MG63 (cell line): ENCODE results near the gene SEMA3D. TPM values are rescaled to one million over a fixed set of nuclear protein-coding genes. Genes with fewer than 3 reads are reported as not detected.
"Not testable (repeated sequence)": the region's sequence is repeated elsewhere in the genome, so short reads cannot be mapped to it uniquely, and the experiment has no call there.

Experiments used
- DNase-seq: peaks from one replicate; pipeline ENCODE4 v3.0.0-alpha.2; 2020
- H3K27me3 ChIP-seq: fragments of 250-450 bp; sonication (Bioruptor Pico); 2 replicates; pipeline ENCODE4 v1.5.1; 2020; ENCODE audit warnings: mild to moderate bottlenecking, moderate library complexity
- H3K36me3 ChIP-seq: fragments of 250-450 bp; sonication (Bioruptor Pico); 2 replicates; pipeline ENCODE4 v1.5.1; 2020; ENCODE audit warnings: mild to moderate bottlenecking, moderate library complexity
- H3K4me3 ChIP-seq: fragments of 250-450 bp; sonication (Bioruptor Pico); 2 replicates; pipeline ENCODE4 v1.5.1; 2020; ENCODE audit warnings: mild to moderate bottlenecking, moderate library complexity
- H3K9me3 ChIP-seq: fragments of 250-450 bp; sonication (Bioruptor Pico); 2 replicates; pipeline ENCODE4 v1.5.1; 2020; ENCODE audit warnings: mild to moderate bottlenecking, moderate library complexity
- total RNA-seq: library from RNA; depleted of rRNA; stranded (reverse); fragments of >200 nt; shearing (Covaris generic); gene quantifications from 2 replicates; pipeline ENCODE4 v1.2.3, GENCODE V29; 2014; ENCODE audit warnings: low replicate concordance

The SEMA3D gene
- total RNA-seq, 1 experiment from 2014 or later = 0.20 TPM

GRCh38 chr7:85006754-85007153 lies 180.1 kb downstream of the SEMA3D start:
- H3K27me3 ChIP-seq = no peaks in the 10 kb centered on the region
- no peak for DNase-seq
- no peak overlapping the region for H3K4me3 ChIP-seq
- H3K36me3 ChIP-seq = no peaks in the 10 kb centered on the region
- 0 out of 2 replicates have a peak, but pooled peaks cover 2% of the 10 kb centered on the region for H3K9me3 ChIP-seq

- peak; percentile 23 for DNase-seq
- Histone ChIP-seq H3K27me3 (no peaks in the 10 kb centered on the region), H3K9me3 (0 out of 2 replicates have a peak, but pooled peaks cover 2% of the 10 kb centered on the region), H3K4me3 (no peak overlapping the region), H3K36me3 (no peaks in the 10 kb centered on the region)
These were observed 182.5 kb downstream of the SEMA3D start for GRCh38 chr7:85004402-85004801.

DNA sequence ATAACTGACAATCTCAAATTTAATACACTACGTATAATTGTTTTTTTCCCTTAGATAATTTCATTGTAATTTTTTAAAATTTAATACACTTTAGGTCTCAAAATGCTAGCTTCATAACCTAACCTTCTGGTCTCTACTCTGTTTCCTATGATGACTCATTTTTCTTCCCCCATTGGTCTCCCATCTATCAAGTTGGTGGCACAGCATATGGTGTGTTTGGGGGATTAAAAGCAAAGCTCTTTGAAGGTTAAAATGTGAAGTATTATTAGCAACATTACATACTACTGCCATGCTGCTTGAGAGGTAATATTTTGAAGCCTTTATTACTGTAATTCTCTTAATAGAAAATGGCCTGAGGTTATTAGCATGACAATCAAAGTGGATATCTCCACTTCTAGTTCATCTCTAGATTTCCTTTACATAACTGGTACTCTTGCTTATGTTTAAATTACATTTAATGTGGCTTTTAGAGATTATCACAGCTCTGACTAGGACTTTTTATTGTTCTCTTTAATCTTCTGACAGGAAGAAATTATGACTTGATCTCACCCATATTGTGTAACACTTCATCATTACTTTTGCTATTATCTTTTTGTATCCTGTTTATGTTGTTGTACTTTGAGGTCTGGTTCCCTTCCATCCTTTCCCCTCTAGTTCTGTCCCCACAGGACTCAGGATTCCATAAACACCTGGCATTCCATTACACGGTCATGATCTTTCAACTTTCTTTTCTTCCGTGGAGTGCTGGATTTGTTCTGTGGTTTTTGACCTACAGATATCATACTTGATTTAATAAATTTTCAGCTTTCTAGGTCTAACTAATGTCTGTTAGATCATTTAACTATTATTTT lies 185.1 kb downstream of the SEMA3D start:
- Histone ChIP-seq H3K4me3 (no peak overlapping the region), H3K36me3 (no peaks in the 10 kb centered on the region), H3K27me3 (no peaks in the 10 kb centered on the region), H3K9me3 (0 out of 2 replicates have a peak, but pooled peaks cover 2% of the 10 kb centered on the region)
- DNase-seq = no peak

- peak; percentile 22 for DNase-seq
These were observed 186.0 kb downstream of the SEMA3D start for GRCh38 chr7:85000735-85001350.

DNA sequence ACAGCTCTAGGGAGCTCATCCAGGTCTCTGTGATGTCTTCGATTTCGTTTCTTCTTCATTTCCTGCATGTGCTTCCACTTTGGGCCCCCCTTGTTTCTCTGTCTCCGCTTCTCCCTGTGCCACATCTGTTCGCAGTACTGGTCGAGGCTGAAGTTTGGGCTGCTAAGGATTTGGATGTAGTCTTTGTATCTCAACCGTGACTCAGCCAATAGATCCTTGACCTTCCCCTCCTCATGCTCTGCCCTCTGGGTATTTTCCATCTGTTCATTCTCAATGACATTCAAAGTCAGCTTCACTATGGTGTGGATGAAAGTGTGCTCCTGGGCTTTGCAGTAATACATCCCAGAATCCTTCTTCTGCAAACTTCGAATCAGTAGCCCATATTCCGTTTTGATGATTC lies 187.4 kb downstream of the SEMA3D start:
- no peak for DNase-seq
- Histone ChIP-seq H3K27me3 (no peaks in the 10 kb centered on the region), H3K36me3 (no peaks in the 10 kb centered on the region), H3K4me3 (no peak overlapping the region), H3K9me3 (0 out of 2 replicates have a peak, but pooled peaks cover 2% of the 10 kb centered on the region)

More at GRCh38 chr7:85000735-85001350, 186.0 kb downstream of the SEMA3D start:
- H3K9me3 ChIP-seq = 0 out of 2 replicates have a peak, but pooled peaks cover 2% of the 10 kb centered on the region
- H3K4me3 ChIP-seq = no peak overlapping the region
- H3K27me3 ChIP-seq = no peaks in the 10 kb centered on the region
- no peaks in the 10 kb centered on the region for H3K36me3 ChIP-seq

- Histone ChIP-seq H3K9me3 (0 out of 2 replicates have a peak, but pooled peaks cover 1% of the 10 kb centered on the region), H3K36me3 (no peaks in the 10 kb centered on the region), H3K4me3 (no peak overlapping the region), H3K27me3 (no peaks in the 10 kb centered on the region)
- DNase-seq = no peak
These were observed 188.2 kb downstream of the SEMA3D start for GRCh38 chr7:84998665-84999064.

GRCh38 chr7:84997626-84998025 lies 189.2 kb downstream of the SEMA3D start:
- Histone ChIP-seq H3K9me3 (no peaks in the 10 kb centered on the region), H3K36me3 (no peaks in the 10 kb centered on the region), H3K4me3 (no peak overlapping the region), H3K27me3 (no peaks in the 10 kb centered on the region)
- DNase-seq = no peak

DNA sequence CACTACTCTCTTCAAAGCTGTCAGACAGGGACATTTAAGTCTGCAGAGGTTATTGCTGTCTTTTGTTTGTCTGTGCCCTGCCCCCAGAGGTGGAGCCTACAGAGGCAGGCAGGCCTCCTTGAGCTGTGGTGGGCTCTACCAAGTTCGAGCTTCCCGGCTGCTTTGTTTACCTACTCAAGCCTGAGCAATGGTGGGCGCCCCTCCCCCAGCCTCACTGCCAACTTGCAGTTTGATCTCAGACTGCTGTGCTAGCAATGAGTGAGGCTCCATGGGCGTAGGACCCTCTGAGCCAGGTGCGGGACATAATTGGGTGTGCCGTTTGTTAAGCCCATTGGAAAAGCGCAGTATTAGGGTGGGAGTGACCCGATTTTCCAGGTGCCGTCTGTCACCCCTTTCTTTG lies 193.9 kb downstream of the SEMA3D start:
- not testable (repeated sequence) for H3K27me3 ChIP-seq, H3K4me3 ChIP-seq, DNase-seq, H3K36me3 ChIP-seq, H3K9me3 ChIP-seq

GRCh38 chr7:84985073-84985784 lies 201.6 kb downstream of the SEMA3D start:
- Histone ChIP-seq H3K36me3 (no peaks in the 10 kb centered on the region), H3K4me3 (no peak overlapping the region), H3K9me3 (no peaks in the 10 kb centered on the region), H3K27me3 (no peaks in the 10 kb centered on the region)
- DNase-seq = no peak

- no peaks in the 10 kb centered on the region for H3K27me3 ChIP-seq
- H3K9me3 ChIP-seq = no peaks in the 10 kb centered on the region
- no peaks in the 10 kb centered on the region for H3K36me3 ChIP-seq
- no peak for DNase-seq
- H3K4me3 ChIP-seq = no peak overlapping the region
These were observed 204.7 kb downstream of the SEMA3D start for GRCh38 chr7:84982199-84982598.

DNA sequence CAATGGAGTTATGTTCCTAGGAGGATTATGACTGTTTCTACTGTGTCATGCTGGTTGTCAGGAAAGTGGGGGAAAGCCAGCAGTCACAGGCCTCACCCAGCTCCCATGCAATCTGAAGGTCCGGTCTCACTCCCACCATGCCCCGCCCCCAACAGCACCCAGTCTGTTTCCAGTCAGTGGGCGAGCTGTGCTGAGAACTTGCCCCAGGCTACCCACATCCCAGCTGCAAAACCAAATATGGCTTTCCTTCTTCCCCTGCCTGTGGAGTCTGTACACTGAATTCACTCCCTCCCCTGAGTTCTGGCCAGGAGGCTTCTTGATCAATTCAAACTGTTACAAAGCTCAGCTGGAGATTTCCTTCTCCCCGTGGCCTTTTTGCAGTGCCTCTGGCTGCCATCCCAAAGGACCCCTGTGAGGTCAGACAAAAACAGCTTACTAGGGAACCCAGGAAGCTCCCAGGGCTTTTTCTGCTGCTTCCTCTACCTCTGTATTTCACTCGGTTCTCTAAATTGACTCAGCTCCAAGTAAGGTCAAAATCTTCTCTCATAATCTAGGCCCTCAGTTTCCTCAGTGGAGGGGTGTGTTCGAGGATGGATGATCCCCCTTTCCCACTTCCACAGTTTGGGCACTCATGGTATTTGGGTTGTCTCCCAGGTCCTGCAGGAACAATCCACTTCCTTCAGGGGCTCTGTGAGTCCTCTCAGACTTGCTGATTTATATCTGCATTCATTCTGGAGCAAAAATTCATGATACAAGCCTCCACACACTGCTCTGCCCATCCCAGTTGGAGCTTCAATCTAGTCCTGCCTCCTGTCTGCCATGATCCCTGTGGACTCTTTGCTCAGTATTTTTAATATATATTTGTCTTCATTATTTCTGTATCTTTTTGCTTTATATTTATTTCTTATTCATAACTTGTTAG lies 205.5 kb downstream of the SEMA3D start:
- H3K4me3 ChIP-seq = no peak overlapping the region
- H3K36me3 ChIP-seq = no peaks in the 10 kb centered on the region
- no peak for DNase-seq
- H3K9me3 ChIP-seq = no peaks in the 10 kb centered on the region
- H3K27me3 ChIP-seq = no peaks in the 10 kb centered on the region

DNA sequence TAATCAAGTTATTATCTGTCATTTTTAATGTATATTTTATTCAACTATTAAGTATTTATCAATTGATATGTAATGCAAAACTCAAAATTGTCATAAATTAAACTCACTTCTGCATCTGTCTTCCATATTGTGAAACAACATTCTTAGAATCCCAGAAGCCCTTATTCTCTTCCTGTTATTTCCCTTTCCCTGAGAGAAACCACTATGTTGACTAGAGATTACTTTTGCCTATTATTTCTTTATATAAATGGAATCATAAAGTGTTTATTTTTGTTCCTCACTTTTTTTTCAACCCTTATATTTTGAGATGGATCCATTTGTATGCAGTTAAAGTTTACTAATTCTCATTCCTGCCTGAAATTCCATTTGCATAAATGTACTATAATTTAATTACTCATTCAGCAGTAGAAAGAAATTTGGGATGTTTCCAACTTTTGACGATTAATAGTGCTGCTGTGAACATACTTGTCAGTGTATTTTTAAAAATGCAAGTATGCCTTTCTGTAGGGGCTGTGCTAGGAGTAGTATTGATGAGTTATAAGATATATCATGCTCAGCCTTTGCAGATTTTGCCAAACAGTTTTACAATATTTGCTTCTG lies 211.2 kb downstream of the SEMA3D start:
- Histone ChIP-seq H3K27me3 (no peaks in the 10 kb centered on the region), H3K36me3 (no peaks in the 10 kb centered on the region), H3K9me3 (no peaks in the 10 kb centered on the region), H3K4me3 (no peak overlapping the region)
- DNase-seq = no peak

DNA sequence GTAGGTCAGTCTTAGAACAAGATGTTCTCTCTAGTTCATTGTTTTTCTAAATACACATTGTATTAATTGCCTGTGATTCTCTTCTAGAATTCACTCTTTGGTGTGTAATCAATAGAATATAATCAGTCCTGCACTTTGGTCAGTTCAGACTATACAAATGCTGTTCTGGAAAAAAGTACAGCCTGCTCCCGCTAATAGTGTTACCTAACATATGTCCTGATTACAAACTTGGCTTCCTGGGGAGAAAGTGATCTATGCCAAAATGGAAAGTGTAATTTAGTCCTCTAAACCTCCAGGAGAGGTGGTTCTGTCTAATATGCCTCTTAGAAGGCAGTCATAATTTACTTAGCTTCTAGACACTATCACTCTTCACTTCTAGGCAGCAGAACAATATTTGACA lies 215.5 kb downstream of the SEMA3D start:
- Histone ChIP-seq H3K4me3 (no peak overlapping the region), H3K36me3 (no peaks in the 10 kb centered on the region), H3K27me3 (no peaks in the 10 kb centered on the region), H3K9me3 (no peaks in the 10 kb centered on the region)
- no peak for DNase-seq

DNA sequence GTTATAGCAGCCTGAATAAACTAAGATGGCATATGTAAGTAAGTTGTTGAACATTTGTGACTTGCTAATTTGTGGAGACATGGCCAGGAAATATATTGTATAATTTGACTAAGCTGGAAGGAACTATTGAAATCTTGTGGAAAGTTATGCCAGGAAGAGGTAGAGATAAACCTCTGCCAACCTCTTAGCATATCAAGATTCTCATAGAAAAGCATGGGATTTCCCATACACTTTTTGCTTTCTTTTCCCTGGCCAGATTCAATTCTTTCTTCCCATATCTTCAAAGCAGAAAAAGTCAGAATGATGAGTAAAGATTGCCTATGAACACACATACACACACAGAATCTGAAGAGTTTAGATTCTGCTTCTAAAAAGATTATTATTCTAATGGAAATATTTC lies 216.2 kb downstream of the SEMA3D start:
- no peaks in the 10 kb centered on the region for H3K9me3 ChIP-seq
- DNase-seq = no peak
- no peaks in the 10 kb centered on the region for H3K36me3 ChIP-seq
- H3K27me3 ChIP-seq = no peaks in the 10 kb centered on the region
- no peak overlapping the region for H3K4me3 ChIP-seq

GRCh38 chr7:84953234-84953633 lies 233.6 kb downstream of the SEMA3D start:
- DNase-seq = no peak
- Histone ChIP-seq H3K36me3 (no peaks in the 10 kb centered on the region), H3K4me3 (no peak overlapping the region), H3K27me3 (no peaks in the 10 kb centered on the region), H3K9me3 (no peaks in the 10 kb centered on the region)

DNA sequence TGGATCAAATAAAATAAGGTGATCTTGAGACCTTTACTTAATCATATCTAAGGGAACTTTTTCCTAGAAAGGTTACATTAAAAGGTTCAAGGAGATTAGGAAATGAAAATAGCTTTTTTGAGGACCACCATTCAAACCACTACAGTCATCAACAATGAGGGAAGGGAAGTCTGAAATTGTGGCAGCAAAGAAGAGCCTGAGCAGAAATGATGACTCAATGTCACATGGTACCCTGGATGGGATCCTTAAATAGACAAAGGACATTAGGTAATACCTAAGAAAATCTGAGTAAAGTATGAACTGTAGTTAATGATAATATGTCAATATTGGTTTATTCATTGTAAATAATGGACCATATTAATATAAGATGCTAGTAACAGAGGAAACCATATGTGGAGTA lies 236.0 kb downstream of the SEMA3D start:
- Histone ChIP-seq H3K27me3 (no peaks in the 10 kb centered on the region), H3K36me3 (no peaks in the 10 kb centered on the region), H3K4me3 (no peak overlapping the region), H3K9me3 (no peaks in the 10 kb centered on the region)
- no peak for DNase-seq
